Epithelial cell of proximal tubule (primary cell): ENCODE data around the gene UMAD1. TPM values are rescaled to one million over a fixed set of nuclear protein-coding genes. Genes with fewer than 3 reads are reported as not detected.
"Not testable (repeated sequence)": the region's sequence is repeated elsewhere in the genome, so short reads cannot be mapped to it uniquely, and the experiment has no call there.

Experiments
- DNase-seq: peaks from one replicate; pipeline ENCODE4 v3.0.0-alpha.2; 2011; ENCODE audit warnings: low read depth
- H3K4me3 ChIP-seq: 2 replicates; pipeline ENCODE4 v1.5.1; 2011; ENCODE audit warnings: low read depth, mild to moderate bottlenecking, low read length
- total RNA-seq: library from RNA; depleted of rRNA; stranded (reverse); fragments of >200 nt; gene quantifications from 2 replicates; pipeline ENCODE4 v1.2.3, GENCODE V29; 2015
- TF ChIP-seq, protein P1 (sequence below): conservative IDR thresholded peaks from 2 replicates; pipeline ENCODE4 v1.5.1; 2012; ENCODE audit warnings: low read depth, mild to moderate bottlenecking, low read length

Gene UMAD1
- total RNA-seq, 1 donor from 2014 or later, result 9.7 TPM

DNA sequence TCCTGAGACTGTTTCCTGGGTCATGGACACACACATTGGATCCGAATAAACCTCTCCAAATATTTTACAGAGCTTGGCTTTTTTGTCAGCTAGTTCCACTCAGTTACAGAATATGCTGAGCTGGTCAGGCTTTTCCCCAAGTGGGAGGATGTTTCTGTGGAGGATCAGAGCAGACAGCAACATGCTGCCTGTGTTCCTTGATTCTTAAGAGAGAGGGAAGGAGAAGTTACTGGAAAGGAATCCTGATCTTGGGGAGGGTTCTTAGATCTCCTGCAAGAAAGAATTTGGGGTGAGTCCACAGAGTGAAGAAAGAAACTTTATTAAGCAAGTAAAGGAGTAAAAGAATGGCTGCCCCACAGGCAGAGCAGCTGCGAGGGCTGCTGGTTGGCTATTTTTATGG, 154.7 kb downstream of the UMAD1 start:
- DNase-seq, result no peak
- TF ChIP-seq, protein P1, sequence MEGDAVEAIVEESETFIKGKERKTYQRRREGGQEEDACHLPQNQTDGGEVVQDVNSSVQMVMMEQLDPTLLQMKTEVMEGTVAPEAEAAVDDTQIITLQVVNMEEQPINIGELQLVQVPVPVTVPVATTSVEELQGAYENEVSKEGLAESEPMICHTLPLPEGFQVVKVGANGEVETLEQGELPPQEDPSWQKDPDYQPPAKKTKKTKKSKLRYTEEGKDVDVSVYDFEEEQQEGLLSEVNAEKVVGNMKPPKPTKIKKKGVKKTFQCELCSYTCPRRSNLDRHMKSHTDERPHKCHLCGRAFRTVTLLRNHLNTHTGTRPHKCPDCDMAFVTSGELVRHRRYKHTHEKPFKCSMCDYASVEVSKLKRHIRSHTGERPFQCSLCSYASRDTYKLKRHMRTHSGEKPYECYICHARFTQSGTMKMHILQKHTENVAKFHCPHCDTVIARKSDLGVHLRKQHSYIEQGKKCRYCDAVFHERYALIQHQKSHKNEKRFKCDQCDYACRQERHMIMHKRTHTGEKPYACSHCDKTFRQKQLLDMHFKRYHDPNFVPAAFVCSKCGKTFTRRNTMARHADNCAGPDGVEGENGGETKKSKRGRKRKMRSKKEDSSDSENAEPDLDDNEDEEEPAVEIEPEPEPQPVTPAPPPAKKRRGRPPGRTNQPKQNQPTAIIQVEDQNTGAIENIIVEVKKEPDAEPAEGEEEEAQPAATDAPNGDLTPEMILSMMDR, result no peak
- no peak overlapping the region for H3K4me3 ChIP-seq

DNA sequence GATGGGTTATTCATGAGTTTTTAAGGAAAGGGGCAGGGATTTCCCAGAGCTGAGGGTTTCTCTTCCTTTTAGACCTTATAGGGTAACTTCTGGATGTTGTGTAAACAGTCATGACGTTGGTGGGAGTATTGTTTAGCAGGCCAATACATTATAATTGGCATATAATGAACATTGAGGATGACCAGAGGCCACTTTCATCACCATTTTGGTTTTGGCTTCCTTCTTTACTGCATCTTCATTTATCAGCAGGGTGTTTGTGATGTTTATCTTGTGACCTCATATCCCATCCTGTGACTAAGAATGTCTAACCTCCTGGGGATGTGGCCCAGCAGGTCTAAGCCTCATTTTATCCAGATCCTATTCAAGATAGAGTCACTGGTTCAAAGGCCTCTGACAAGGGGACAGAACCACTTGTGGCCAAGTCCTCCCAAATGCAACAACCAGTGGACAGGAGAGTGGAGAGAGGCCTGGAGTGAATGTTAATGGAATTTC, 155.1 kb downstream of the UMAD1 start:
- DNase-seq, result no peak
- no peak overlapping the region for H3K4me3 ChIP-seq
- TF ChIP-seq, protein P1, result no peak

DNA sequence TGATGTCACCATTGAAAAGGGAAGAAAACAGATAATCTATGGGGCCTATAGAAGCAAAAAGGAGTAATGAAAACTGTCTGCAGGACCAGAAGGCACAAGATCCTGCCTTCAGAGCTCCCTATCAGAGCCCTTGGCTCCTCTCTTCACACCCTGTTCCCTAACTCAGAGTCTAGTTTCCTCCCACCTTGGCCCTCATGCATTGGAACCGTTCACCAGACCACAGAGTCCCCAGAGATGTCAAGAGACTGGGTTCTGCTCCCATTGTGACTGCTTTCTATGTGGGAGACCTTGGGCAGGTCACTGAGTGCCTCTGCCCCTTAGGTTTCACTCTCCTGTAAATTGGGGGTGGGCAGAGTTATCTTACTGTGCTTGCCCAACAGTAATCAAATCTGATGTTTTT, 158.0 kb downstream of the UMAD1 start:
- no peak overlapping the region for H3K4me3 ChIP-seq
- TF ChIP-seq, protein P1, result no peak
- DNase-seq, result no peak

DNA sequence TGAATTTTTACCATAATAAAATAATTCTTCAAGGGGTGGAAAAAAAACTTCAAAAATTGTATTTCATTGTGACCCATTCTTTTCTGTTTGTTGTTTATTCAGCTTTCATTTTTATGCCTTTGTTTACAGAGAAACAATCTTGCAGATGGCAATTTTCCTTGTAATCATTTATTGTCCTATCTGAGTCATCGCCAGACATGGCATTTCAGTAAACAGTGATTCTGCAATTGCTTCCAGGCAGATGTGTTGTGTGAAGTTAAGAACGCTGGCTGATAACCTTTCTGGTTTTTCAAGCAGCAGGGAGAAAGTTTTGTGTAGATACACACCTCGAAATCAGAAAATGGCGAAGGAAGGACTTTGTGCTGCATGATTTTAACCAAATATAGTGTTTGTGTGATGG, 158.6 kb downstream of the UMAD1 start:
- TF ChIP-seq, protein P1, result no peak
- DNase-seq, result no peak
- no peak overlapping the region for H3K4me3 ChIP-seq

DNA sequence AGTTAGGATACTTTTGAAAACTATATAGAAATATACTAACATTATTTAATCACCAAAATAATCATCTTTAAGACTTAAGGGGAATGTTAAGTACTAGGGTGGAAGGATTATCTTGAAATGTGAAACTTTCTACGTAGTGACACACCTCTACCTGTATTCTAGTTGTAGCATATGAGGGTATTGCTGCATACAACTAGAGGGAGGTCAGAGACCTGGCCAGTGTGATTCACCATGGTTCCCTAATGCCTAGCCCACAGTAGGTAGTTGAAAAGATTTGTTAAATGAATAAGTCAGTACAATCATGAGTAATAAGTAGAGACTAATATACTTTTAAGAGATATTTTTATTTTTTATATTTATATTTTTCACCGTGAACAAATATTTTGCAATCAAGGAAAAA, 162.0 kb downstream of the UMAD1 start:
- no peak overlapping the region for H3K4me3 ChIP-seq
- TF ChIP-seq, protein P1, result no peak
- DNase-seq, result no peak

DNA sequence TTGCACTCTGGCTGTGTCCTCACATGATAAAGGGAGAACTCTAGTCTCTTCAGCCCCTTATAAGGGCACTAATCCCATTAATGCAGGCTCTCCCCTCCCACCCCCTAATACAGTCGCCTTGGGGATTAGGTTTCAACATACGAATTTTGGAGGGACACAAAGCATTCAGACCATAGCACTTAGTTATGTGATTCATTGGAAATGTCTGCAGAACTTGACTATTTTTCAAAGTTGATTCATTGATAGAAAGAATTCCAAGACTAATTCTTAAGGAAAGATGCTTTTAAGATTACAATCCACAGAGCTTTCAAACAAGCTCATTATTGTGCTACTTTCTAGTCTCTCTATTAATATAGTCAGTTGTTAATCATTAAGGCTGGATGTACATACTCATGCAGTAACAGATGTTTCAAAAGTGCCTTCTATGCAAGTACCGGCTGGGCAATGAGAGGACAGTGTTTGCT, 163.2 kb downstream of the UMAD1 start:
- H3K4me3 ChIP-seq, result no peak overlapping the region
- TF ChIP-seq, protein P1, result no peak
- DNase-seq, result no peak

DNA sequence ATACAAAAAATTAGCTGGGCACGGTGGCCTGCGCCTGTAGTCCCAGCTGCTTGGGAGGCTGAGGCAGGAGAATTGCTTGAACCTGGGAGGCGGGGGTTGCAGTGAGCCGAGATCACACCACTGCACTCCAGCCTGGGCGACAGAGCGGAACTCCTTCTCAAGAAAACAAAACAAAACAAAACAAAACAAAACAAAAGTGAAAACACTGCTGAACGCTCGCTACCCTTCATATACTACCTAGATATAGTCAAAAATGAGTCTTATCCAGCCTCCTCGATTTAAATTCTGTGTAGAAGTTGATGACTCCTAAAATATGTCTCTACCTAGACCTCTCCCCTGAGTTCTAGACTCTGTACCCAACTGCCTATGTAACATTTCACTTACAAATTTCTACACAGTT, 164.3 kb downstream of the UMAD1 start:
- not testable (repeated sequence) for DNase-seq, H3K4me3 ChIP-seq
